ENCODE data around the gene UBE2E3.
"Not testable (repeated sequence)": the region's sequence is repeated elsewhere in the genome, so short reads cannot be mapped to it uniquely, and the experiment has no call there.

Gene UBE2E3

GRCh38 chr2:180980106-180980942, at the start of gene UBE2E3:
UBE2E3 (plus strand) TSS chr2:180980605; CDS start chr2:180982043, 1,438 bp downstream.
- peak within 1 kb of the TSS; percentile 56 for H3K4me3 ChIP-seq (ENCODE audit: low read length)
- H3K9me3 ChIP-seq (ENCODE audit: control insufficient read depth, low read length): no peaks in the 10 kb centered on the region
- no peaks in the 10 kb centered on the region for H3K27me3 ChIP-seq (ENCODE audit: control insufficient read depth, insufficient read depth, low read length)
- H3K36me3 ChIP-seq (ENCODE audit: control insufficient read depth, insufficient read depth, low read length): no peaks in the 10 kb centered on the region
- H3K9ac ChIP-seq (ENCODE audit: low read length): peak within 1 kb of the TSS; percentile 78
- peaks cover 4% of the 10 kb centered on the region for H3K4me1 ChIP-seq (ENCODE audit: control insufficient read depth, insufficient read depth, low read length)

DNA sequence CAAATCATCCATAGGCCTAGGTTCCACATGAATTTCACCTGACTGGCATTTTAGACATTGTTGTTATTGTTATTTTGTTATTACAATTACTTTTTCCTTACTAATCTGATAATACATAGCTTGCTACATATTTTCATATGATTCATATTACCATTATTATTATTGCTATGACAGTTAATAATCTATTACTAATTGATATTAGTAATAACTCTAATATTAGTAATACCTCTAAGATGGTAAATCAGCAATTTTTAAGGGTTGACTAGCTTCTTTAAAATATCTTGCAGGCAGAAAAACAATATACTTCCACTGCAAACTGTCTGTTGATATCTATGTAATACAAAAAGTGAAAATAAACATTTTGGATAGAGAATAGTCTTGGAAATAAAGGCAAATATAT, 48.6 kb upstream of the UBE2E3 start:
- H3K4me1 ChIP-seq (ENCODE audit: control insufficient read depth, insufficient read depth, low read length): no peaks in the 10 kb centered on the region
- no peaks in the 10 kb centered on the region for H3K9me3 ChIP-seq (ENCODE audit: control insufficient read depth, low read length)
- no peaks in the 10 kb centered on the region for H3K27me3 ChIP-seq (ENCODE audit: control insufficient read depth, insufficient read depth, low read length)
- no peak overlapping the region for H3K4me3 ChIP-seq (ENCODE audit: low read length)
- H3K36me3 ChIP-seq (ENCODE audit: control insufficient read depth, insufficient read depth, low read length): no peaks in the 10 kb centered on the region
- no peak overlapping the region for H3K9ac ChIP-seq (ENCODE audit: low read length)

DNA sequence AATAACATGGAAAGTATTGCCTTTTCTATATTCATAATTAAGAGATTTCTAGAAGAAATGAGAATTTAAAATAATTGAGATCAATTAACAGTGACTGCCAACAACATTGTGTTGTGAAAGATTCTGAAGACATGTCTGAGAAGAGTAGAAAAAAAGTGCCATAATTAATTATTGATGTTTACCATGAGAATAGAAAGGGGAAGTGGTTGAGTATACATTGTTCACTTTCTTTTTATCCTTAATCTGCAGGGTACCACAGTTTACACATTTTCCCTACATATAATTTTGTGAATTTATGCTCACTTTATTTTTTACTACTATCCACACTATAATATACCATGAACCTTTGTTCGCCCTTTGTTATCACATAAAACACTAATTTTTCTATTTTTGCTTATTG, 47.1 kb upstream of the UBE2E3 start:
- H3K4me1 ChIP-seq (ENCODE audit: control insufficient read depth, insufficient read depth, low read length): no peaks in the 10 kb centered on the region
- no peak overlapping the region for H3K4me3 ChIP-seq (ENCODE audit: low read length)
- no peaks in the 10 kb centered on the region for H3K27me3 ChIP-seq (ENCODE audit: control insufficient read depth, insufficient read depth, low read length)
- H3K9ac ChIP-seq (ENCODE audit: low read length): no peak overlapping the region
- no peaks in the 10 kb centered on the region for H3K36me3 ChIP-seq (ENCODE audit: control insufficient read depth, insufficient read depth, low read length)
- H3K9me3 ChIP-seq (ENCODE audit: control insufficient read depth, low read length): no peaks in the 10 kb centered on the region

GRCh38 chr2:180934911-180935310, 45.5 kb upstream of the UBE2E3 start:
- Histone ChIP-seq H3K9me3 (ENCODE audit: control insufficient read depth, low read length) (no peaks in the 10 kb centered on the region), H3K9ac (ENCODE audit: low read length) (no peak overlapping the region), H3K4me1 (ENCODE audit: control insufficient read depth, insufficient read depth, low read length) (no peaks in the 10 kb centered on the region), H3K27me3 (ENCODE audit: control insufficient read depth, insufficient read depth, low read length) (no peaks in the 10 kb centered on the region), H3K4me3 (ENCODE audit: low read length) (no peak overlapping the region), H3K36me3 (ENCODE audit: control insufficient read depth, insufficient read depth, low read length) (no peaks in the 10 kb centered on the region)

- H3K9ac ChIP-seq (ENCODE audit: low read length); H3K9me3 ChIP-seq (ENCODE audit: control insufficient read depth, low read length); H3K27me3 ChIP-seq (ENCODE audit: control insufficient read depth, insufficient read depth, low read length); H3K36me3 ChIP-seq (ENCODE audit: control insufficient read depth, insufficient read depth, low read length); H3K4me1 ChIP-seq (ENCODE audit: control insufficient read depth, insufficient read depth, low read length); H3K4me3 ChIP-seq (ENCODE audit: low read length): not testable (repeated sequence)
Measured at GRCh38 chr2:180937480-180937879, 42.9 kb upstream of the UBE2E3 start.

GRCh38 chr2:180938451-180938850, 42.0 kb upstream of the UBE2E3 start:
- Histone ChIP-seq H3K9ac (ENCODE audit: low read length) (no peak overlapping the region), H3K9me3 (ENCODE audit: control insufficient read depth, low read length) (no peaks in the 10 kb centered on the region), H3K4me1 (ENCODE audit: control insufficient read depth, insufficient read depth, low read length) (no peaks in the 10 kb centered on the region), H3K27me3 (ENCODE audit: control insufficient read depth, insufficient read depth, low read length) (no peaks in the 10 kb centered on the region), H3K4me3 (ENCODE audit: low read length) (no peak overlapping the region), H3K36me3 (ENCODE audit: control insufficient read depth, insufficient read depth, low read length) (no peaks in the 10 kb centered on the region)

DNA sequence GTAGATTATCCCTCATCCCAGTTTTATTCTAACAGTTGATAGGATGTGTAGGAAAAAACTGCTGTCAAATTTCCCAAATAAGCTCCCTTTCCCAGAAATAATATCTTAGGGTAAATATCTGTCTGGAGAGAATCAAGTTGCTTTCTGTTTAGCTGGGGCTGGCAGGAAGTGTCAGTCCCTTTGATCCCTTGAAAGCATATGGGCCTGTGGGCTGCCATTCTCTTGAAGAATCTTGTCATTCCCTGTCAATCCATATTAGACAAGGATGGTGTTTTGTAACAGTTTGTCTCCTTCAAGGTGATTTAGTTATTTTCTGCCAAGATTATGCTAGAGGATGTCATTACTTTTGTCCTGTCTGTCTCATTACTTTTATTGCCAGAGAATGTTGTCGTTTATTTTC, 37.1 kb upstream of the UBE2E3 start:
- Histone ChIP-seq H3K9ac (ENCODE audit: low read length) (no peak overlapping the region), H3K4me3 (ENCODE audit: low read length) (no peak overlapping the region), H3K4me1 (ENCODE audit: control insufficient read depth, insufficient read depth, low read length) (no peaks in the 10 kb centered on the region), H3K27me3 (ENCODE audit: control insufficient read depth, insufficient read depth, low read length) (no peaks in the 10 kb centered on the region), H3K36me3 (ENCODE audit: control insufficient read depth, insufficient read depth, low read length) (no peaks in the 10 kb centered on the region), H3K9me3 (ENCODE audit: control insufficient read depth, low read length) (no peaks in the 10 kb centered on the region)

- H3K9ac ChIP-seq (ENCODE audit: low read length): no peak overlapping the region
- H3K9me3 ChIP-seq (ENCODE audit: control insufficient read depth, low read length): no peaks in the 10 kb centered on the region
- no peaks in the 10 kb centered on the region for H3K4me1 ChIP-seq (ENCODE audit: control insufficient read depth, insufficient read depth, low read length)
- H3K27me3 ChIP-seq (ENCODE audit: control insufficient read depth, insufficient read depth, low read length): no peaks in the 10 kb centered on the region
- no peak overlapping the region for H3K4me3 ChIP-seq (ENCODE audit: low read length)
- no peaks in the 10 kb centered on the region for H3K36me3 ChIP-seq (ENCODE audit: control insufficient read depth, insufficient read depth, low read length)
Measured at GRCh38 chr2:180944372-180944771, 36.0 kb upstream of the UBE2E3 start.

- Histone ChIP-seq H3K9me3 (ENCODE audit: control insufficient read depth, low read length) (no peaks in the 10 kb centered on the region), H3K9ac (ENCODE audit: low read length) (no peak overlapping the region), H3K27me3 (ENCODE audit: control insufficient read depth, insufficient read depth, low read length) (peaks cover 2% of the 10 kb centered on the region), H3K36me3 (ENCODE audit: control insufficient read depth, insufficient read depth, low read length) (no peaks in the 10 kb centered on the region), H3K4me1 (ENCODE audit: control insufficient read depth, insufficient read depth, low read length) (no peaks in the 10 kb centered on the region), H3K4me3 (ENCODE audit: low read length) (no peak overlapping the region)
Measured at GRCh38 chr2:180947208-180947689, 33.2 kb upstream of the UBE2E3 start.

- H3K36me3 ChIP-seq (ENCODE audit: control insufficient read depth, insufficient read depth, low read length): no peaks in the 10 kb centered on the region
- H3K4me1 ChIP-seq (ENCODE audit: control insufficient read depth, insufficient read depth, low read length): no peaks in the 10 kb centered on the region
- peaks cover 3% of the 10 kb centered on the region for H3K27me3 ChIP-seq (ENCODE audit: control insufficient read depth, insufficient read depth, low read length)
- no peak overlapping the region for H3K9ac ChIP-seq (ENCODE audit: low read length)
- no peaks in the 10 kb centered on the region for H3K9me3 ChIP-seq (ENCODE audit: control insufficient read depth, low read length)
- no peak overlapping the region for H3K4me3 ChIP-seq (ENCODE audit: low read length)
Measured at GRCh38 chr2:180949896-180950295, 30.5 kb upstream of the UBE2E3 start.

GRCh38 chr2:180952082-180952481, 28.3 kb upstream of the UBE2E3 start:
- no peak overlapping the region for H3K9ac ChIP-seq (ENCODE audit: low read length)
- no peak overlapping the region for H3K4me3 ChIP-seq (ENCODE audit: low read length)
- H3K36me3 ChIP-seq (ENCODE audit: control insufficient read depth, insufficient read depth, low read length): no peaks in the 10 kb centered on the region
- H3K4me1 ChIP-seq (ENCODE audit: control insufficient read depth, insufficient read depth, low read length): no peaks in the 10 kb centered on the region
- H3K27me3 ChIP-seq (ENCODE audit: control insufficient read depth, insufficient read depth, low read length): peaks cover 3% of the 10 kb centered on the region
- no peaks in the 10 kb centered on the region for H3K9me3 ChIP-seq (ENCODE audit: control insufficient read depth, low read length)

DNA sequence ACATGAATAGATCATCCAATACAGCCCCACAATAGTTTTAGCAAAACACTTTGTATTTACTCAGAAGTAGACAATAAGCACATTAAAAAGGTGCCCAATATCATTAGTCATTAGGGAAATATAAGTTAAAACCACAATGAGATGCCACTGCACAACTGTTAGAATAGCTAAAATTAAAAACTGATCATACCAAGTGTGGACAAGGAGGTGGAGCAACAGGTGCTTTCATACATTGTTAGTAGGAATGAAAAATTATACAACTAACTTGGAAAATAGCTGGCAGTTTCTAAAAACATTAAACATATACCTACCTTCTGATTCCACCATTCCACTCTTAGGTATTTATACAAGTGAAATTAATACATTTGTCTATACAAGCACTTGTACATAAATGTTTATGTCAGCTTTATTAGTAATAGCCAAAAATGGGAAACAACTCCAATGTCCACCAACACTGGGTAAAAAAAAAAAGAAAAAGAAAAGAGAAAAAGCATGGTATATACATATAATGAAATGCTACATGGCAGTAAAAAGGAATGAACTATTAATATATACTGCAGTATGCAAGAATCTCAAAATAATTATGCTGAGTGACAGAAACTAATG, 27.6 kb upstream of the UBE2E3 start:
- no peaks in the 10 kb centered on the region for H3K36me3 ChIP-seq (ENCODE audit: control insufficient read depth, insufficient read depth, low read length)
- no peaks in the 10 kb centered on the region for H3K9me3 ChIP-seq (ENCODE audit: control insufficient read depth, low read length)
- H3K4me3 ChIP-seq (ENCODE audit: low read length): no peak overlapping the region
- peaks cover 3% of the 10 kb centered on the region for H3K27me3 ChIP-seq (ENCODE audit: control insufficient read depth, insufficient read depth, low read length)
- H3K9ac ChIP-seq (ENCODE audit: low read length): no peak overlapping the region
- no peaks in the 10 kb centered on the region for H3K4me1 ChIP-seq (ENCODE audit: control insufficient read depth, insufficient read depth, low read length)

Measured in mucosa of stomach (tissue), 1 donor.